ENCODE measurements around the gene MSI2.

GRCh38 chr17:57609878-57610270 is 353.6 kb downstream of the MSI2 start:
- TF ChIP-seq CTCF (IDR thresholded peaks at IDR 0.05) = no peak
- TF ChIP-seq POLR2A (IDR thresholded peaks at IDR 0.05) = no peak
- TF ChIP-seq POLR2AphosphoS5 (IDR thresholded peaks at IDR 0.05) = no peak
